PFSK-1 (cell line): ENCODE data around the gene PRMT2.

Experiments
- FOXP2 ChIP-seq: optimal IDR thresholded peaks from 2 replicates; pipeline ENCODE3; 2011; ENCODE audit warnings: borderline replicate concordance, control low read depth, inconsistent platforms; ENCODE audit not compliant: insufficient read depth; ENCODE audit errors: extremely low read length, extremely low read depth
- POLR2AphosphoS5 ChIP-seq: IDR thresholded peaks from 2 replicates; pipeline ENCODE4 v1.6.1; 2012; ENCODE audit warnings: low read depth, mild to moderate bottlenecking, control low read depth, low read length, moderate library complexity
- REST ChIP-seq, 2 experiments: IDR thresholded peaks; 2 replicates each; pipeline versions ENCODE4 v1.6.1 to v1.8.0; 2011 to 2012; ENCODE audit warnings: low read depth in 2 of 2, low read length in 2 of 2, control low read depth in 1 of 2, inconsistent platforms in 1 of 2, mild to moderate bottlenecking in 1 of 2, moderate library complexity in 1 of 2; ENCODE audit not compliant: insufficient read depth in 1 of 2
- SIN3A ChIP-seq: IDR thresholded peaks from 2 replicates; pipeline ENCODE4 v1.6.1; 2012; ENCODE audit warnings: mild to moderate bottlenecking, low read length, moderate library complexity, borderline replicate concordance; ENCODE audit not compliant: insufficient read depth
- TAF1 ChIP-seq: IDR thresholded peaks from 2 replicates; pipeline ENCODE4 v1.6.1; 2012; ENCODE audit warnings: low read length, control low read depth, borderline replicate concordance; ENCODE audit not compliant: insufficient read depth

PRMT2 gene

GRCh38 chr21:46666941-46667740 is 31.7 kb downstream of the PRMT2 start:
- TF ChIP-seq FOXP2 (no peak), REST (IDR thresholded peaks at IDR 0.05; ENCODE audit: insufficient read depth in 1 of 2, low read depth in 2 of 2, low read length in 2 of 2) (no peak), SIN3A (no peak)

GRCh38 chr21:46667741-46668380 is 32.4 kb downstream of the PRMT2 start:
- no peak for TF ChIP-seq POLR2AphosphoS5
- TF ChIP-seq REST (IDR thresholded peaks at IDR 0.05; ENCODE audit: insufficient read depth in 1 of 2, low read depth in 2 of 2, low read length in 2 of 2): no peak
- no peak for TF ChIP-seq SIN3A
- no peak for TF ChIP-seq FOXP2
- no peak for TF ChIP-seq TAF1

- TF ChIP-seq SIN3A: no peak
- no peak for TF ChIP-seq TAF1
- no peak for TF ChIP-seq FOXP2
- no peak for TF ChIP-seq REST (IDR thresholded peaks at IDR 0.05; ENCODE audit: insufficient read depth in 1 of 2, low read depth in 2 of 2, low read length in 2 of 2)
- no peak for TF ChIP-seq POLR2AphosphoS5
Observed at GRCh38 chr21:46668381-46668780, 32.9 kb downstream of the PRMT2 start.

GRCh38 chr21:46674430-46675007 is 39.0 kb downstream of the PRMT2 start:
- TF ChIP-seq FOXP2 (no peak), REST (IDR thresholded peaks at IDR 0.05; ENCODE audit: insufficient read depth in 1 of 2, low read depth in 2 of 2, low read length in 2 of 2) (no peak), TAF1 (no peak), POLR2AphosphoS5 (no peak), SIN3A (no peak)
